ENCODE results near the gene CELF2.

CELF2 gene

GRCh38 chr10:11205030-11205772 is 187.5 kb downstream of the CELF2 start:
- Histone ChIP-seq H3K36me3 (ENCODE audit: control insufficient read depth, low read depth, low read length) (no peaks in the 10 kb centered on the region), H3K9me3 (ENCODE audit: control insufficient read depth, low read depth, low read length) (no peaks in the 10 kb centered on the region), H3K9ac (ENCODE audit: low read length) (no peak overlapping the region), H3K4me3 (ENCODE audit: low read length) (no peak overlapping the region), H3K27me3 (ENCODE audit: control insufficient read depth, insufficient read depth, low read length) (no peaks in the 10 kb centered on the region), H3K4me1 (ENCODE audit: control insufficient read depth, low read depth, low read length) (peaks cover 27% of the 10 kb centered on the region), H3K27ac (ENCODE audit: low read length) (no peak overlapping the region)

DNA sequence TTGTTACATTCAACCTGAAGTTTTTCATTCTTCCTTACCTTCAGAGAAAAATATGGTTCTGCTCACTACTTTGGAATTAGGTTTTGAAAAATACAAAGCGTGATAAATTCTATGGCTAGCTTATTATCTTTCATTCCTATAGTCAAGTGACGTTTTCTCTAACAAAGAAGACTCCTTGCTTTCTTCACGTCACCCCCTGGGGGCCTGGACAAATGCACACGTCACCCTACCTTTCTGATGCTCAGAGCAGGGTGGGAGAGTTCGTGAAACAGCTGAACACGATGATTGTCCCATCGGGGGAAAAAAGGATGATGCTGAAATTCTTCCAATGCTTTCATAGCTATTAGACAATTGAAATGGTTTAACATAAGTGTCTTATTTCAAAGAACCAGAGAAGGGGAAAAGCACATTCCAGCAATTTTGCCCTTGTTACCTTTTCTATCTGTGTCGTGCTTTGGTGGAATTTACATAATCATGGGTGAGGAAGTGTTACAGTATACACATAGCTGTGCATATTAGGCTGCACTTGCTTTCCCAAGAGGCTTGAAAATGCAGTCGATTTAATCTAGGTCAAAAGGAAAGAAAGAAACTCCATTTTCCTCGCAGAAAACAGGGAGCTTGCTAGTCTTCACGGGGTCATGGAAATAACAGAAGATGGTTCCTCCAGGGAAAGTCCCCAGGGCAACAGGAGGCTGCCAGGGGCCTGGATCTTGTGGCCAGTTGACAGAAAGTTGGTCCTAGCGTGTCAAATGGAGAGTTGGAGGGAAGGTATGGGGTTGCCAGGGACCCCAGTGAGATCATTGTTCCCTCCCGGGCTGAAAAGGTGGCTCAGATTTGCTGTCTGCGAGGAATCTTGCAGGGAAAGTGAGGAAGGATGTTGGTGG is 189.2 kb downstream of the CELF2 start:
- Histone ChIP-seq H3K9ac (ENCODE audit: low read length) (no peak overlapping the region), H3K9me3 (ENCODE audit: control insufficient read depth, low read depth, low read length) (no peaks in the 10 kb centered on the region), H3K27me3 (ENCODE audit: control insufficient read depth, insufficient read depth, low read length) (no peaks in the 10 kb centered on the region), H3K27ac (ENCODE audit: low read length) (no peak overlapping the region), H3K36me3 (ENCODE audit: control insufficient read depth, low read depth, low read length) (no peaks in the 10 kb centered on the region), H3K4me3 (ENCODE audit: low read length) (no peak overlapping the region), H3K4me1 (ENCODE audit: control insufficient read depth, low read depth, low read length) (peaks cover 27% of the 10 kb centered on the region)

GRCh38 chr10:11207560-11207844 is 189.8 kb downstream of the CELF2 start:
- H3K4me1 ChIP-seq (ENCODE audit: control insufficient read depth, low read depth, low read length): peaks cover 31% of the 10 kb centered on the region
- no peak overlapping the region for H3K9ac ChIP-seq (ENCODE audit: low read length)
- H3K36me3 ChIP-seq (ENCODE audit: control insufficient read depth, low read depth, low read length): no peaks in the 10 kb centered on the region
- H3K4me3 ChIP-seq (ENCODE audit: low read length): no peak overlapping the region
- H3K27me3 ChIP-seq (ENCODE audit: control insufficient read depth, insufficient read depth, low read length): no peaks in the 10 kb centered on the region
- no peak overlapping the region for H3K27ac ChIP-seq (ENCODE audit: low read length)
- no peaks in the 10 kb centered on the region for H3K9me3 ChIP-seq (ENCODE audit: control insufficient read depth, low read depth, low read length)

DNA sequence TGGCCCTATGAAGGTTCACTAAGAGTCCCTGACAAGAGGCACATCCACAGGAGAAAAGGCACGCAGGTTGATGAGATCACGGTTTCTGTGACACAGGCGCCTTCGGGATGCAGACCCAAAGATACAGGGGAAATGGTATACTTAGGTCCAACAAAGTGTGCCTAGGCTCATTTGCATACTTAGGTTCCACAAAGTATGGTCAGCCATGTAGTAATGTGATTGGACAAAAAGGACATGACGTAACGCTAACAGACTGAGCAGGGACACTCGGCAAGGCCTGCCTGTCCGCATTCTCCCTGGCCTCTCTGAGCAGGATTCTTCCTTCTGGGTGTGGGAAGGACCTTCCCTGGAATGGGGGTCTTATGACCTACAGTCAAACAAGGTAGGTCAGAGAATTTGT is 190.6 kb downstream of the CELF2 start:
- Histone ChIP-seq H3K9ac (ENCODE audit: low read length) (no peak overlapping the region), H3K9me3 (ENCODE audit: control insufficient read depth, low read depth, low read length) (no peaks in the 10 kb centered on the region), H3K27me3 (ENCODE audit: control insufficient read depth, insufficient read depth, low read length) (no peaks in the 10 kb centered on the region), H3K27ac (ENCODE audit: low read length) (no peak overlapping the region), H3K4me3 (ENCODE audit: low read length) (no peak overlapping the region), H3K4me1 (ENCODE audit: control insufficient read depth, low read depth, low read length) (peaks cover 31% of the 10 kb centered on the region), H3K36me3 (ENCODE audit: control insufficient read depth, low read depth, low read length) (no peaks in the 10 kb centered on the region)

DNA sequence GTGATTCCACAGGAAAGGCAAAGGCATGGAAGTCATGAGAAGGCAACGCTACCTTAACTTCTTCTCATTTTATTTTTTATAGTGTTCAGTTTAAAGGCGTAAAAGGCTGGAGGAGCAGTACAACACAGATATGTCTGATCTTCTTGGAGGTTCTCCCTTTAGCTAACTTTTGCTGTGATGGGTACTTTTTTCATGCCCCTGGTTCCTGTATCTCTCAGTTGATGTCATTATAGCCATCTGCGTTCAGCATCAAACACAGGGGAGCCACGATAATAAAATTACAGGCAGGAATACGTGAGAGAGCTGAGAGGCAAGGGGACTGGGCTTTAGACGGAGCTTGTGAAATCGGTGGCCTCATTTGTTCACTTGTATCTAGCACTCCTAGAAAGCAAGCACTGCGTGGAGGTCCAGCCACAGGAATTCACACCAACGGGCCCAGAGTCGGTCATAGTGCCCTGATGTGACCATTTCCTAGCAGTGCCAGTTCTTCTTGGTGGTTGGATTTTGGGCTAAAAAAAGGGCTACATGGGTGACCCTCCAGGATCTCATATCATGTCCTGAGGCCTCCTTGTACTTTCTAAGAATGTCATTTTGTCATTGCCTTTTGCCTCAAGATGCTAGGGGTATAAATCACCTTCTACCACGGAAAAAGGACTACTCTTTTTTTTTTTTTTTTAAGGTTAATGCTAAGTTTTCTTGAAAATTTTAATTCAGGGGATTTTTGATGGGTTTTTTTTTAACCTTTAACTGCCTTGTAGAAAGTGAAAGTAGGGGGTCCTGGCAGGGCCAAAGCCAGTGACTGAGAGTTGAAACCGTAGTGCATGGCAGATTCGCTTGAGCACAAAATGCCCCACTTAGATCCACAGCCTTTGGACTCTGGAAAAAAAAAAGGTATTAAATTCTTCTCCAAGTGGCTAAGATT is 191.5 kb downstream of the CELF2 start:
- no peak overlapping the region for H3K27ac ChIP-seq (ENCODE audit: low read length)
- H3K36me3 ChIP-seq (ENCODE audit: control insufficient read depth, low read depth, low read length): no peaks in the 10 kb centered on the region

GRCh38 chr10:11209830-11210181 is 192.1 kb downstream of the CELF2 start:
- no peaks in the 10 kb centered on the region for H3K36me3 ChIP-seq (ENCODE audit: control insufficient read depth, low read depth, low read length)
- no peak overlapping the region for H3K4me3 ChIP-seq (ENCODE audit: low read length)
- no peak overlapping the region for H3K9ac ChIP-seq (ENCODE audit: low read length)
- H3K27ac ChIP-seq (ENCODE audit: low read length): no peak overlapping the region
- H3K27me3 ChIP-seq (ENCODE audit: control insufficient read depth, insufficient read depth, low read length): no peaks in the 10 kb centered on the region
- H3K9me3 ChIP-seq (ENCODE audit: control insufficient read depth, low read depth, low read length): no peaks in the 10 kb centered on the region
- peaks cover 23% of the 10 kb centered on the region for H3K4me1 ChIP-seq (ENCODE audit: control insufficient read depth, low read depth, low read length)

More for the DNA sequence above, 191.5 kb downstream of the CELF2 start:
- Histone ChIP-seq H3K27me3 (ENCODE audit: control insufficient read depth, insufficient read depth, low read length) (no peaks in the 10 kb centered on the region), H3K4me3 (ENCODE audit: low read length) (no peak overlapping the region), H3K9me3 (ENCODE audit: control insufficient read depth, low read depth, low read length) (no peaks in the 10 kb centered on the region), H3K4me1 (ENCODE audit: control insufficient read depth, low read depth, low read length) (peaks cover 29% of the 10 kb centered on the region), H3K9ac (ENCODE audit: low read length) (no peak overlapping the region)

GRCh38 chr10:11210211-11210922 is 192.7 kb downstream of the CELF2 start:
- Histone ChIP-seq H3K27ac (ENCODE audit: low read length) (no peak overlapping the region), H3K4me1 (ENCODE audit: control insufficient read depth, low read depth, low read length) (peaks cover 18% of the 10 kb centered on the region), H3K9ac (ENCODE audit: low read length) (no peak overlapping the region)

GRCh38 chr10:11212288-11213085 is 194.8 kb downstream of the CELF2 start:
- Histone ChIP-seq H3K9ac (ENCODE audit: low read length) (no peak overlapping the region), H3K4me1 (ENCODE audit: control insufficient read depth, low read depth, low read length) (peaks cover 4% of the 10 kb centered on the region), H3K27ac (ENCODE audit: low read length) (no peak overlapping the region), H3K27me3 (ENCODE audit: control insufficient read depth, insufficient read depth, low read length) (no peaks in the 10 kb centered on the region), H3K36me3 (ENCODE audit: control insufficient read depth, low read depth, low read length) (no peaks in the 10 kb centered on the region), H3K4me3 (ENCODE audit: low read length) (no peak overlapping the region), H3K9me3 (ENCODE audit: control insufficient read depth, low read depth, low read length) (no peaks in the 10 kb centered on the region)

More at GRCh38 chr10:11210211-11210922, 192.7 kb downstream of the CELF2 start:
- no peak overlapping the region for H3K4me3 ChIP-seq (ENCODE audit: low read length)
- no peaks in the 10 kb centered on the region for H3K27me3 ChIP-seq (ENCODE audit: control insufficient read depth, insufficient read depth, low read length)
- no peaks in the 10 kb centered on the region for H3K36me3 ChIP-seq (ENCODE audit: control insufficient read depth, low read depth, low read length)
- no peaks in the 10 kb centered on the region for H3K9me3 ChIP-seq (ENCODE audit: control insufficient read depth, low read depth, low read length)

DNA sequence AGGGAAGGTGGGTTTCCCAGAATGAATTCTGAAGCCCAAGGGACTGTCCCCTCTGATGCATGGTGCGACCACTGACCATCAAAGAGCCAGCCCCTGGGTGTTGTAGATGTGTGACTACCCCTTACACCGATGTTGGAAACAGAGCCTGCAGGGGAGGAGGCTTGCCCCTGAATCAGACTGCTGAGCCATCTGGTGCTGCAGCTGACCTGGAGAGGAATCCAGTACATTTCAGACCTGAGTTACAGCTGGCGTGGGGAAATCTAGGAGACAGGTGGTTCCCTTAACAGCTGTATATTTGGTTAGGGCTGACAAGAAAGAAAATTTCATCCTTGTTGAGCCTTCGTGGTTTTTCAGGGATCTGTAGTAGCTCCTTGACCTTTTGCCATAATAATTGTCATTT is 195.5 kb downstream of the CELF2 start:
- H3K36me3 ChIP-seq (ENCODE audit: control insufficient read depth, low read depth, low read length): no peaks in the 10 kb centered on the region
- H3K4me3 ChIP-seq (ENCODE audit: low read length): no peak overlapping the region
- H3K27me3 ChIP-seq (ENCODE audit: control insufficient read depth, insufficient read depth, low read length): no peaks in the 10 kb centered on the region
- no peaks in the 10 kb centered on the region for H3K9me3 ChIP-seq (ENCODE audit: control insufficient read depth, low read depth, low read length)
- no peak overlapping the region for H3K27ac ChIP-seq (ENCODE audit: low read length)
- peaks cover 4% of the 10 kb centered on the region for H3K4me1 ChIP-seq (ENCODE audit: control insufficient read depth, low read depth, low read length)
- H3K9ac ChIP-seq (ENCODE audit: low read length): no peak overlapping the region

- no peak overlapping the region for H3K9ac ChIP-seq (ENCODE audit: low read length)
- H3K9me3 ChIP-seq (ENCODE audit: control insufficient read depth, low read depth, low read length): no peaks in the 10 kb centered on the region
- H3K27ac ChIP-seq (ENCODE audit: low read length): no peak overlapping the region
- H3K27me3 ChIP-seq (ENCODE audit: control insufficient read depth, insufficient read depth, low read length): no peaks in the 10 kb centered on the region
- no peak overlapping the region for H3K4me3 ChIP-seq (ENCODE audit: low read length)
- H3K4me1 ChIP-seq (ENCODE audit: control insufficient read depth, low read depth, low read length): peaks cover 4% of the 10 kb centered on the region
- H3K36me3 ChIP-seq (ENCODE audit: control insufficient read depth, low read depth, low read length): no peaks in the 10 kb centered on the region
Measured at GRCh38 chr10:11214407-11214806, 196.7 kb downstream of the CELF2 start.
